ENCODE measurements around the gene LPGAT1.

The LPGAT1 gene

DNA sequence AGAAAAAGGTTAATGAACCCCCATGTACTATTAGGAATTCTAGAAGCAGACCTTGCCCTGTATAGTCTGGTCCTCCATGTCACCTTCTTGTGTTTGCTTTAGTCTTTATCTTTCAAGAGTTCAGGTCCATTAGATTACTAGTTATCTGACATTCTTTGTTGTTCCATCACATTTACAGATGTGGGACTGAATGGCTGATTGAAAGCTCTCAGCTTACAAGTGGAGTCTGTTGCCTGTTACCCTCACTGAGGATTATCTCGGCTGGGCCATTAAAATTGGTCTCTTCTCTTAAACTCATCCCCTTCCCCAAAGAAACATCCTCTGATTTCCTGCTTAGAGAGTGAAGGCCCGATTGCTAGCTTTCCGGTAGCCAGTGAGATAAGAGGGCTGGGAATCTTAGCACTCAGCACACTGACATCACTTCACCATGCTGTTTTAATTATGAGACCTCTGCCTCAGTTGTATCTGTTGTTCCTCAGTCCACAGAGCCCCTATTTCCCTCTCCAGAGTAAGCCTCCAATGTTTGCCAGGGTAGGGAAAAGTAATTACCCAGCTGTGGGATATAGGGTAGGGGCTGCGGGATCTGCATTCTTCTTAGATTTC lies 76.8 kb downstream of the LPGAT1 start:
- H3K4me3 ChIP-seq (ENCODE audit: control insufficient read depth, low read depth, low read length), result no peak overlapping the region
- no peak for DNase-seq (ENCODE audit: low read depth)

DNA sequence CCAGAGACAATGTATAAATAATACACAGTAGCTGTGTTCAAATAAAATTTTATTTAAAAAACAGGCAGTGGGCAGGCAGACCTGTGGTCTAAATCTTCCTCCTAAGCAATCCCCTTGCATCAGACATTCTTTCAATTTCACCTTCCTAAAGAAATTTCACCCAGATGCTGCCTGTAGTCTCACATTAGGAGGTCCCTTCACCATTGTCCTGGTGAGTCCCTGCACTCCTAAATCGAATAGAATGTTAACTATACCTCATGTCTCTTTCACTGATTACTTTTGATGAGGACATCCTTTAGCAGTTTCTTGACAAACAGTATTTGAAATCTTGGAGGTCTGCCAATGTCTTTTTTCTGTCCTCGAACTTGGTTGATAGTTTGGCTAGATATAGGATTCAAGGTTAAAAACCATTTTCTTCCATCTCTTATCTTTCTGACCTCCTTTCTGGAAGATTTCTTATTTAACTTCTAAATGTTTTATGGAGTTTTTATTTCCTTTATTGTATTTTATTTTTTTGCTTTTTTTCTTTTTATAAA lies 77.5 kb downstream of the LPGAT1 start:
- DNase-seq (ENCODE audit: low read depth), result no peak
- TF ChIP-seq, protein P1, sequence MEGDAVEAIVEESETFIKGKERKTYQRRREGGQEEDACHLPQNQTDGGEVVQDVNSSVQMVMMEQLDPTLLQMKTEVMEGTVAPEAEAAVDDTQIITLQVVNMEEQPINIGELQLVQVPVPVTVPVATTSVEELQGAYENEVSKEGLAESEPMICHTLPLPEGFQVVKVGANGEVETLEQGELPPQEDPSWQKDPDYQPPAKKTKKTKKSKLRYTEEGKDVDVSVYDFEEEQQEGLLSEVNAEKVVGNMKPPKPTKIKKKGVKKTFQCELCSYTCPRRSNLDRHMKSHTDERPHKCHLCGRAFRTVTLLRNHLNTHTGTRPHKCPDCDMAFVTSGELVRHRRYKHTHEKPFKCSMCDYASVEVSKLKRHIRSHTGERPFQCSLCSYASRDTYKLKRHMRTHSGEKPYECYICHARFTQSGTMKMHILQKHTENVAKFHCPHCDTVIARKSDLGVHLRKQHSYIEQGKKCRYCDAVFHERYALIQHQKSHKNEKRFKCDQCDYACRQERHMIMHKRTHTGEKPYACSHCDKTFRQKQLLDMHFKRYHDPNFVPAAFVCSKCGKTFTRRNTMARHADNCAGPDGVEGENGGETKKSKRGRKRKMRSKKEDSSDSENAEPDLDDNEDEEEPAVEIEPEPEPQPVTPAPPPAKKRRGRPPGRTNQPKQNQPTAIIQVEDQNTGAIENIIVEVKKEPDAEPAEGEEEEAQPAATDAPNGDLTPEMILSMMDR (IDR thresholded peaks at IDR 0.05; ENCODE audit: control insufficient read depth, insufficient read depth, low read depth, low read length, missing control alignments), result no peak

More for the DNA sequence above, 76.8 kb downstream of the LPGAT1 start:
- TF ChIP-seq, protein P1 (IDR thresholded peaks at IDR 0.05; ENCODE audit: control insufficient read depth, insufficient read depth, low read depth, low read length, missing control alignments), result no peak

DNA sequence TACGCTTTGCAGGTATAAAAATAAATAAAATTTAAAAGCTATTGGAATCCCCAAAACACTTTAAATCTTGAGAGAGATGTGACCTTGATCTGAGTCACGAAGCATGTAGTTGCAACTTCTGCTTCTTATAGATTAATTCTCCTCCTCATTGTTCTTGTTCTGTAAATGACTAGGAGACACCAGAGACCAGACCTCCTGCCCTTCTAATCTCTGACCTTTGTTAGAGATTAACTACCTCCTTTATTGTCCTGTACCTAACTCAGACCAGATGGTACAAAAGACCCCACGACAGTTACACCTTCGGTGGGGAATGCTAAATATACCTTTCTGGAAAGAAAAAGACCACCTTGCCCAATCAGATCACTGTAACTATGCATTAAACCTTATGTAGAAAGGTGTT lies 78.2 kb downstream of the LPGAT1 start:
- no peak overlapping the region for H3K4me3 ChIP-seq (ENCODE audit: control insufficient read depth, low read depth, low read length)
- DNase-seq (ENCODE audit: low read depth), result no peak
- TF ChIP-seq, protein P1 (IDR thresholded peaks at IDR 0.05; ENCODE audit: control insufficient read depth, insufficient read depth, low read depth, low read length, missing control alignments), result no peak

More for the DNA sequence above, 77.5 kb downstream of the LPGAT1 start:
- no peak overlapping the region for H3K4me3 ChIP-seq (ENCODE audit: control insufficient read depth, low read depth, low read length)

DNA sequence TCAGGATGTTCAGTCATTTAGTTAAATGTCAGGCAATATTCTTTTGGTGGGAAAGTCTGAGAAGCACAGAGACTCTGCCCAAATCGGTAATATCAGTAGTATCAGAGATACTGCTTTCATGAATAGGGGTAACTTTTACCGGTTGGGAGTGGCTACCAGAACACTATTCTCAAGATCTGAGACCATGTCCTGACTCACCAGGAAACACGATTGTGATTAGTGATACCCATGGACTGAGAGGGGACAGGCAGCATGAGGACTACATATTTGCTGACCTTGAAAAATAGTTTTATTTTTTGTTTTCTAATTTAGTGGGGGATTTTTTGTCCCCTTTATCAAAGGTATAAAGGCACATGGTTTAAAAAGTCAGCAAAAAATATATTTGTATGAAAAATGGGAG lies 79.1 kb downstream of the LPGAT1 start:
- TF ChIP-seq, protein P1 (IDR thresholded peaks at IDR 0.05; ENCODE audit: control insufficient read depth, insufficient read depth, low read depth, low read length, missing control alignments), result no peak
- DNase-seq (ENCODE audit: low read depth), result no peak
- H3K4me3 ChIP-seq (ENCODE audit: control insufficient read depth, low read depth, low read length), result no peak overlapping the region

DNA sequence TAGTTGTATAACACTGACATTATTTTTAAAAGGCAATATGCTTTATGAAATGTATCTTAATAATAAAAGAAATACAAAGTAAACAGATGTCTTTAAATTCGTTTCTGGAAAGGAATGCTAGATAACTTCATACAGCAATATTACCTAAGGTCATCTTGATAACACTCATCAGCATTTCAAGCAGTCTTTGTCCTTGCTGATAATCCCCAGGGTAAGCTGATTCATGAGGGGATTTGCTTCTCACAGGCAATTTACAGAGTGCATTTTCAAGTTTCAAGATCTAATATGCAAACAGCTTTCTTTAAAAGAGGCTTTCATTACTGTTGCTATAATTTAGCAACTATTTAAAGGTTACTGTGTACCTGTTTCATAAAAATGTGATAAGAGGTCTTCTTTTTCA lies 80.0 kb downstream of the LPGAT1 start:
- TF ChIP-seq, protein P1 (IDR thresholded peaks at IDR 0.05; ENCODE audit: control insufficient read depth, insufficient read depth, low read depth, low read length, missing control alignments), result no peak
- no peak for DNase-seq (ENCODE audit: low read depth)
- no peak overlapping the region for H3K4me3 ChIP-seq (ENCODE audit: control insufficient read depth, low read depth, low read length)

DNA sequence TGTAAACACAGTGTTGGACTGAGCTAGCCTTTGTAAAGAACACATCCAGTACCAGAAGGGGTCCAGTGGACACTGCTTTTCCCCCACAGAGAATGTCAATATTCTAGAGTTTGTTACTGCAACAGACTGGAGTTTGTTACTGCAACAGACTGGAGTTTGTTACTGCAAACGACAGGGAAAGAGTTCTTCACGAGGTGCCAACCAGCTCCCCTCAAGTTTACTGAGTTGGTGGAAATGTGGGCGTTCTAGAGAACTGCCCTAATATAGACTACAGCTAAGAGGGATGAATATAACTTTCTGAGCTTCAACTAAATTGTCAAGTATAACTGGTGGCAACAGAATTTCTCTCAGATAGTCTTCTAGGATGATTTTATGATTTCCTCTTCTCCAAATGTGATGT lies 81.3 kb downstream of the LPGAT1 start:
- no peak overlapping the region for H3K4me3 ChIP-seq (ENCODE audit: control insufficient read depth, low read depth, low read length)
- TF ChIP-seq, protein P1 (IDR thresholded peaks at IDR 0.05; ENCODE audit: control insufficient read depth, insufficient read depth, low read depth, low read length, missing control alignments), result no peak
- DNase-seq (ENCODE audit: low read depth), result no peak
